ENCODE data around the gene SUN5. TPM values are rescaled to one million over a fixed set of nuclear protein-coding genes. Genes with fewer than 3 reads are reported as not detected.

SUN5 gene
- total RNA-seq, 1 donor from 2014 or later = not detected

- DNase-seq (ENCODE audit: low read depth) (no peak), FAIRE-seq (no peak)
- H3K36me3 ChIP-seq (ENCODE audit: control insufficient read depth, insufficient read depth, low read length) = no peaks in the 10 kb centered on the region
- H3K27me3 ChIP-seq (ENCODE audit: control insufficient read depth, insufficient read depth, low read length) = no peaks in the 10 kb centered on the region
- TF ChIP-seq CTCF (IDR thresholded peaks at IDR 0.05; ENCODE audit: insufficient read depth, low read length, severe bottlenecking) = no peak
- no peak overlapping the region for H3K4me3 ChIP-seq (ENCODE audit: low read depth, low read length)
Measured at GRCh38 chr20:32973077-32973717, 31.0 kb downstream of the SUN5 start.

DNA sequence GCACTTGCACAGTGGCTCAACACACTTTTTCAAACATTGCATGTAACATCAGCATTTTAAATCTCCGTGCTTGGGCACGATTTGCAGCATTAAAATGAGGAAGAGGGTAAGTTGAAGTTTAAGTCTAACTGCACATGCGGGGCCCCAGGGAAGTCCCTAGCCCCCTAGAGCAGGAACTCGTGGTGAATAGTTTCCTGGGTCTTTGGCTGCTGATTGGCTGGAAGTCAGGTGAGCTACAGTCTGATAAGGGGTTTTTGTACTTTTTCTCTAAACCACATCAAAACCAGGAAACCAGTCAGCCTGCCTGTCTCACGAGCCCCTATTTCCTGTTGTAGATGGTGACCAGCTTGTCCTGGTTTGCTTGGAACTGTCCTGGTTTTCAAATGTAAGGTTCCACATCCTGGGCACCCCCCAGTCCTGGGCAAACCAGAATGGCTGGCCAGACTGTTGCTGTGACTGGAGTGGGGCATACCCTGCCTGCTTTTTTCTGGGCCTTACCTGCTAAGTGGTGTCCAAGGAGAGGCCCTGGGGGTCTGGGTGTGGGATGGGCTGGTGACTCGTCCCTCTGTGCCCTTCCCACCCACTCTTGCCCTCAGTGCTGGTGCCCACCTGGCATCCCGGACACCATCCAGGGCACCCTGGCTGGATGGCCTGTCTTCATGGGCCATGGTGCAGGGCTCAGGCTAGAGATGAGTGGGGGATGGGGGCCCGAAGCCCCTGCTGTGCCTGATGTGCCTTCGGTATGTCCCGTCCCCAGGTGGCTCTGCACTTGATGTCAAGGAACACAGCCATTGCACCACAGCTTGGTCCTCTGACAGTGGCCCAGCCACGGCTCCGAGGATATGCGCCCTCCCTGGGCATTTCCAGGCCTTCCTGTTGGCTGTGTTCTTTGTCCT is 31.8 kb downstream of the SUN5 start:
- Histone ChIP-seq H3K36me3 (ENCODE audit: control insufficient read depth, insufficient read depth, low read length) (no peaks in the 10 kb centered on the region), H3K4me3 (ENCODE audit: low read depth, low read length) (no peak overlapping the region), H3K27me3 (ENCODE audit: control insufficient read depth, insufficient read depth, low read length) (no peaks in the 10 kb centered on the region)
- DNase-seq (ENCODE audit: low read depth) (no peak), FAIRE-seq (no peak)
- no peak for TF ChIP-seq CTCF (IDR thresholded peaks at IDR 0.05; ENCODE audit: insufficient read depth, low read length, severe bottlenecking)

- FAIRE-seq (no peak), DNase-seq (ENCODE audit: low read depth) (no peak)
- no peaks in the 10 kb centered on the region for H3K36me3 ChIP-seq (ENCODE audit: control insufficient read depth, insufficient read depth, low read length)
- H3K27me3 ChIP-seq (ENCODE audit: control insufficient read depth, insufficient read depth, low read length) = no peaks in the 10 kb centered on the region
- no peak for TF ChIP-seq CTCF (IDR thresholded peaks at IDR 0.05; ENCODE audit: insufficient read depth, low read length, severe bottlenecking)
- no peak overlapping the region for H3K4me3 ChIP-seq (ENCODE audit: low read depth, low read length)
Measured at GRCh38 chr20:32971703-32972161, 32.5 kb downstream of the SUN5 start.

GRCh38 chr20:32970973-32971300 is 33.3 kb downstream of the SUN5 start:
- no peak for TF ChIP-seq CTCF (IDR thresholded peaks at IDR 0.05; ENCODE audit: insufficient read depth, low read length, severe bottlenecking)
- no peak for DNase-seq (ENCODE audit: low read depth)
- Histone ChIP-seq H3K36me3 (ENCODE audit: control insufficient read depth, insufficient read depth, low read length) (no peaks in the 10 kb centered on the region), H3K4me3 (ENCODE audit: low read depth, low read length) (no peak overlapping the region), H3K27me3 (ENCODE audit: control insufficient read depth, insufficient read depth, low read length) (no peaks in the 10 kb centered on the region)
- FAIRE-seq = no peak

DNA sequence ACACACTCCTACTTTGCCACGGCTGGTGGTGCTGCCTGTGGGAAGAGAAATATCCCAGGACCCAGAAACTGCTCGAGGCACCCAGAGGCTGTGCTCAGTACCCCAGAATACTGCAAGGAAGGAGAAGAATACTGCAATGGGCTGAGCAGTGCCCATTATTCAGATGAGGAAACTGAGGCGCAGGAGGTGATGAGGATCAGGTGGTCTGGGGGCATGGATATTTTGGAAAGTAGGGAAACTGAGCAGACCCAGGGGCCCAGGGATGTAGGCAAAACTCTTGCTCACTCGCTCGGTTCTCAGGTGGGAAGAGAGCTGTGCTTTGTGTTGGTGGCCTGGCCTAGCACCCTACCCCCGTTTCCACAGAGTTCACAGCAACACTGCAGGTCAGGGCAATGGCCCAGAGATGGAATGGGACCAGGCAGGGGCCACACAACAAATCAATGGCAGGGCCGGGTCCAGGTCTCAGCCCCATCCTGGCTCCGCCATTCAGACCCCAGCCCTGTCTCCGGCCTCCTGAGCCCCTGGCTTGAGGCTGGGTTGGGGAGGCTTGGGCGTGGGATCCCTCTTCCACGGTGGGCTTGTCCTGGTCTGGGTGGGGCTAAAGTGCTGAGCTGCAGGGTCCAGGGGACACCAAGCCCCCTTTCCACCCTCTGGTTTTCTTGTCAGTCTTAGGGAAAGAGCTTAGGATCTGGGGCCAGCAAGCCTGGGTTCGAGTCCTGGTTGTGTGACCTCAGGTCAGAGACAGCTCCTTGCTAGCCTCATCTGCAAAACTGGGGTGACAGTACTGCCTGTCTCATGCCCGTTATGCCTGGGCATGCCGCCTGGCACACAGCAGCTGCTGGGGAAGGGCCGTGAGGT is 33.9 kb downstream of the SUN5 start:
- Histone ChIP-seq H3K27me3 (ENCODE audit: control insufficient read depth, insufficient read depth, low read length) (no peaks in the 10 kb centered on the region), H3K36me3 (ENCODE audit: control insufficient read depth, insufficient read depth, low read length) (no peaks in the 10 kb centered on the region), H3K4me3 (ENCODE audit: low read depth, low read length) (no peak overlapping the region)
- no peak for FAIRE-seq
- TF ChIP-seq CTCF (IDR thresholded peaks at IDR 0.05; ENCODE audit: insufficient read depth, low read length, severe bottlenecking) = no peak
- DNase-seq (ENCODE audit: low read depth) = no peak
